HL-60 (cell line): ENCODE results near the gene CCDC102A.

Experiments
- CTCF ChIP-seq: IDR thresholded peaks from one replicate; pipeline ENCODE4 v1.5.1; 2011; ENCODE audit warnings: low read length, control low read depth, inconsistent platforms; ENCODE audit not compliant: insufficient read depth
- GABPA ChIP-seq: IDR thresholded peaks from 2 replicates; pipeline ENCODE4 v1.6.1; 2012; ENCODE audit warnings: low read depth
- POLR2AphosphoS5 ChIP-seq: IDR thresholded peaks from 2 replicates; pipeline ENCODE4 v1.6.1; 2012; ENCODE audit warnings: low read depth
- REST ChIP-seq: IDR thresholded peaks from 2 replicates; pipeline ENCODE4 v1.6.1; 2012; ENCODE audit warnings: low read depth; ENCODE audit not compliant: insufficient replicate concordance

- no peak for TF ChIP-seq CTCF
- no peak for TF ChIP-seq POLR2AphosphoS5
- no peak for TF ChIP-seq REST
- TF ChIP-seq GABPA, result no peak
Measured at GRCh38 chr16:57535680-57536305, 578 bp downstream of the CCDC102A start.
